Spinal cord (tissue), 10 donors: ENCODE data around the gene TSPAN7. TPM values are rescaled to one million over a fixed set of nuclear protein-coding genes. Genes with fewer than 3 reads are reported as not detected.

Source experiments
- DNase-seq, 6 donors: peaks; one replicate each; pipeline versions ENCODE4 v3.0.0 to v3.0.0-alpha.2; 2013 to 2015; ENCODE audit warnings: low spot score in 6 of 6, low read depth in 4 of 6
- H3K27ac ChIP-seq: one replicate; pipeline ENCODE4 v1.5.1; 2013; ENCODE audit warnings: low read depth, low read length, control low read depth
- H3K27me3 ChIP-seq: one replicate; pipeline ENCODE4 v1.6.1; 2013; ENCODE audit warnings: low read length; ENCODE audit not compliant: control insufficient read depth, insufficient read depth
- H3K36me3 ChIP-seq: one replicate; pipeline ENCODE4 v1.6.1; 2013; ENCODE audit warnings: low read length; ENCODE audit not compliant: control insufficient read depth, insufficient read depth
- H3K4me1 ChIP-seq: one replicate; pipeline ENCODE4 v1.6.1; 2013; ENCODE audit warnings: low read length; ENCODE audit not compliant: control insufficient read depth, insufficient read depth
- H3K4me3 ChIP-seq: one replicate; pipeline ENCODE4 v1.5.1; 2013; ENCODE audit warnings: low read depth, low read length, control low read depth
- H3K9me3 ChIP-seq: one replicate; pipeline ENCODE4 v1.6.1; 2013; ENCODE audit warnings: low read length; ENCODE audit not compliant: control insufficient read depth, insufficient read depth
- WGBS: methylation state at CpG from one replicate; pipeline ENCODE4 v1.1.5; 2013; ENCODE audit warnings: missing lambda C conversion rate; ENCODE audit not compliant: insufficient coverage; 5-methylcytosine and 5-hydroxymethylcytosine counted together
- polyA plus RNA-seq, 2 donors: library from polyadenylated mRNA; unstranded; fragments of 120-200 nt; gene quantifications; one replicate each; pipeline ENCODE4 v1.2.1, GENCODE V29; 2013; ENCODE audit not compliant: insufficient read length in 2 of 2
- total RNA-seq, 2 donors: library from RNA; depleted of rRNA in 1 of 2; stranded (reverse); fragments of 120-200 nt in 1 of 2; fragments of >200 nt in 1 of 2; gene quantifications; one replicate each; pipeline versions ENCODE4 v1.2.3 to v1.2.4, GENCODE V29; 2013 to 2014
- donor health status: healthy.

The TSPAN7 gene
- total and polyA plus RNA-seq, 4 donors = 177 to 601 (median 366) TPM

DNA sequence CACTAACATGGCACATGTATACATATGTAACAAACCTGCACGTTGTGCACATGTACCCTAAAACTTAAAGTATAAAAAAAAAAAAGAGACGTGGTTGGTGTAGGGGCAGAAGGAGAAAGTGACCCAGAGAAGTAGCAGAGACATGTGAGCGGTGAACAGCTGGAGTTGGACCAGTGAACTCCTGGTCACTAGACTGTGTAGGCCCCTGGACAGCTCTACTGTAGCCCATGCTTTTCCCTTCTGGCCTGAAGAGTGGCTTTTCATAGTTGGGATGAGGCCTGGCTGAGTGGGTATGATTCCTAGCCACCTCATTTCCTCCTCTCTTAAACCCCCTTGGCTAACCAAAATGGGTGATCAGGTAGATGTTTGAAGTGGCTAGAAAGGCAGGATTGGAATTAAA lies 16.4 kb downstream of the TSPAN7 start:
- Histone ChIP-seq H3K9me3 (no peaks in the 10 kb centered on the region), H3K4me3 (no peak overlapping the region), H3K4me1 (no peaks in the 10 kb centered on the region), H3K27me3 (peaks cover 4% of the 10 kb centered on the region), H3K27ac (no peak overlapping the region), H3K36me3 (no peaks in the 10 kb centered on the region)
- 86% methylated on average over 1 of the region's 3 CpGs for WGBS
- DNase-seq = no peak

DNA sequence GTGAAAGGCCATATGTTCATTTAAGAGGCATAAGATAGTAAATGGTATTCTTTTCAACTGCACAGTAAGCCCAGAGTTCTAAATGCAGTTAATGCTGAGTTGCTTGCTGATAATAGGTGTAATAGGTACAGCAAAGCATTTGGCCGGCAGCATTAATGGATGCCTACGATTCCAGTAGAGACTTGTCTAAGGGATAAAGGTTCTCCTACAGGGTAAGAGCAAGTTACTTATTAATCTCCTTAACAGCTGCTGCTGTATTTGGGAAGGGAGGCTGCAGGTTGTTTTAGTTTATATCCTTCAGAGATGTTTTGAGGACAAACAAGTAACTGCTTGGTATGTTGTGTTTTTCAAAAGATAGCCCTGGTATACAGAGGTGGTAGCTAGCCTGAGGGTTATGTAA lies 16.8 kb downstream of the TSPAN7 start:
- H3K4me1 ChIP-seq = no peaks in the 10 kb centered on the region
- no peaks in the 10 kb centered on the region for H3K9me3 ChIP-seq
- 100% methylated on average over 1 of the region's 2 CpGs for WGBS
- peaks cover 4% of the 10 kb centered on the region for H3K27me3 ChIP-seq
- H3K27ac ChIP-seq = no peak overlapping the region
- no peak overlapping the region for H3K4me3 ChIP-seq
- H3K36me3 ChIP-seq = no peaks in the 10 kb centered on the region
- DNase-seq = no peak

DNA sequence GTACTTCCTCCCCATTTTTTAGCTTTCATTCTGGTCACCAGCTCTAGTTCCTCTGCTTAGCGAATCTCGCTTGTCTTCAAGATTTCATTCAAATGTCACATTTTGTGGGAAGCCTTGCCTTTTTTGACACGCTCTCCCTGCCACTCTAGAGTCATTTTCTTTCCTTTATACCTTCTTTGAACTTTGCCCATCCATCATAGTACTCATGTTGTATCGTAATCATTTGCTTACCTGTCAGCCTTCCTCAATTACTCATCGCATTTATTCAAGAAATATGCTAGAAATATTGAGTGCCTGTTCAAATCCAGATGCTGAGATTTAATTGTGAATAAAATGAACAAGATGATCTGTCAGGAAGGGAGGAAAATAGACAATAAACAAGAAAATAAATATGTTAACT lies 21.8 kb downstream of the TSPAN7 start:
- WGBS = 85% methylated on average over 3 of the region's 5 CpGs
- H3K4me1 ChIP-seq = no peaks in the 10 kb centered on the region
- no peak overlapping the region for H3K27ac ChIP-seq
- DNase-seq = no peak
- no peak overlapping the region for H3K4me3 ChIP-seq
- H3K36me3 ChIP-seq = no peaks in the 10 kb centered on the region
- H3K27me3 ChIP-seq = no peaks in the 10 kb centered on the region
- no peaks in the 10 kb centered on the region for H3K9me3 ChIP-seq

DNA sequence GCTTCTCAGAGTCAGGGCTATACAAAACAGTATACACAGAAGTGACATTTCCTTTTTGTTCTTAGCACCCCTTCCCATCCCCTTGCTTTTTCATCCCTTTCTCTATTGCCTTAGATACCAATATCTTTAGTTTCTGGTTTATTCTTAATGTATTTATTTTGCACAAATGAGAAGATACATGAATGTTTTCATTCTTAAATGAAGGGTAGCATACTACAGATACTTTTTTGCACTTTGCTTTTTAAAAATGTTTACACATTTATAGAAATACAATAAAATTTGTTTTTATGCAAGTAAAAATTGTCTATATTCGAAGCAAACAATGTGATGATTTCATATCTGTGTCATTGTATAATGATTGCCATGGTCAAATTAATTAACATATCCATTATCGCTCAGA lies 33.1 kb downstream of the TSPAN7 start:
- Histone ChIP-seq H3K4me1 (no peaks in the 10 kb centered on the region), H3K9me3 (no peaks in the 10 kb centered on the region), H3K4me3 (no peak overlapping the region), H3K36me3 (no peaks in the 10 kb centered on the region), H3K27me3 (no peaks in the 10 kb centered on the region), H3K27ac (no peak overlapping the region)
- no peak for DNase-seq
- no CpG with 5 or more reads among the region's 2 CpGs for WGBS

DNA sequence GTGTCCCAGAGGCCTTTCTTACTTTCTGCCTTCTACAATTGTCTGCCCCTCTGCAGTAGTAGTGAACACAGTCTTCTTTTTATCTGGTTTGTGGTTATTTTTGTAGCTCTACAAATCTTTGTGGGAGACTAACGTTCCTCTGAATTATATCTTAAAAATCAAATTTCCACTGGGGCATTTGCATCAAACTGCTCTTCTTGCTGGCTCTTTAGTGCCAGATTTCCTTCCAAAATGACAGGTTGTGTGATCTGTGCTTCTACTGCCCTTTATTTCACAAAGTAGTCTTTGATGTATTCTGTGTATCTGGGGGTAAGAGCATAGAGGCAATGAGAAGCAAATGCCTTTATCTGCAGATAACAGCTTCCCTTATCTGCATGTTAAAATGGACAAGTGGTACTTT lies 34.5 kb downstream of the TSPAN7 start:
- WGBS = no CpG with 5 or more reads among the region's 1 CpG
- DNase-seq = no peak
- peaks cover 3% of the 10 kb centered on the region for H3K27me3 ChIP-seq
- no peak overlapping the region for H3K27ac ChIP-seq
- H3K36me3 ChIP-seq = no peaks in the 10 kb centered on the region
- no peak overlapping the region for H3K4me3 ChIP-seq
- H3K4me1 ChIP-seq = no peaks in the 10 kb centered on the region
- H3K9me3 ChIP-seq = no peaks in the 10 kb centered on the region

DNA sequence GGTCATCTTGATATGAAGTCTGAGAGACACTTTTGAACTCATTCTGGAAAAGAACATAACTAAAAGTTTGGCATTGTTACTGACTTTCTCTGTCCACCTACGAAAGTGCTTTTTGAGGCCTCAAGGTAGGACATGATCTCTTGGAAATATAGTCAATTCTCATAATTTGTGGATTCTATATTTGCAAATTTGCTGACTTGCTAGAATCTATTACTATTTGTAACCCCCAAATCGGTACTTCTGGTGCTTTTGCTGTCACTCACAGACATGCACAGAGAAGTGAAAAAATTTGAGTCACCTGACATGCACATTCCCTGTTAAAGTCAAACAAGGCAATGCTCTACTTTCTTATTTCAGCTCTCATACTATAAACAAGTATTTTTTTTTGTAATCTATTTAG lies 35.6 kb downstream of the TSPAN7 start:
- Histone ChIP-seq H3K4me3 (no peak overlapping the region), H3K27me3 (peaks cover 3% of the 10 kb centered on the region), H3K27ac (no peak overlapping the region), H3K9me3 (no peaks in the 10 kb centered on the region), H3K4me1 (no peaks in the 10 kb centered on the region), H3K36me3 (no peaks in the 10 kb centered on the region)
- DNase-seq = no peak
- WGBS = no CpG with 5 or more reads among the region's 2 CpGs

DNA sequence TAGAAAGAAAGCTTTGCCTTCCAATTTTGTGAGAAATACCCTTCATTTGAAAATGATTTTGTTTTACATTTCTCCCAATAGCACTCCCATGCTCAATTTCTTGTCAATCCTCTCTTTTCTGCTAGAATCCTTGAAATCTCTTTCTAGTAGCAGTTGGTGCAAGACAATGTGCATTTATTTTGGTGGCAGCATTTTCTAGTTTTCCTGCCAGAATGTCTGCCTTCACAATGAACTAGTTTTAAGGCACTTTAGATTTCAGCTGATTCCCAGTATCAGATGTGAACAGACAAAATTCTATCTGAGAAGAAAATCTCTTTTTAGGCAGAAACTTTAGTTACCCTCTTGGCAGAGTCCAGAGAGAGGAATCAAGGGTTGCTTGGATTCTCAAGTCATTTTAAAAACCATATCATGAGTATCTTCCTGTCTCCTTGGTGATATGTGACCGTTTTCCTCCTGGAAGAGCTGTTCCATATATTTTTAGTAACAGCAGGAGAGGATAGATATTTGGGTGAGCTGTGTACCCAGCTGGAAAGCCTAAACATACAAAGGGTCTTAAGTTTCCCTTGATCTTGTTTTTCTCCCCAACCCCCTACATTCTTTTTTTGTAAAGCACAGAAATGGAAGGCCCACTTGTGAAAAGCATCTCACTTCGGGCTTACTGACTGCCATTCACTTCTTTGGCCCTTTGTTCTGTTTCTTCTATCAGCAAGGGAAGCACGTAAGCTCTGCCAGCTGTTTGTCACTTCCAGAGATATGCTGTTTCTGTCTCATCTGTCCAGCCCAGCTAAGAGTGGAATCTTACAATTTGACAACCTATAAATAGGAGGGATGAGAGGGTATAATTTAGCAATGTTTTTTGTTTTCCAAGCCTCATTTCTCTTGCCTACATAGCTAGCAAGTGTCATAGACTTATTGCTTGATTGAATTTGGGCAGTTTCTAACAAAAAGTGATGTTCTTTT lies 38.7 kb downstream of the TSPAN7 start:
- H3K27me3 ChIP-seq = peaks cover 3% of the 10 kb centered on the region
- peak overlapping the region; percentile 73 for H3K27ac ChIP-seq
- WGBS = 13% methylated on average over 1 of the region's 3 CpGs
- no peaks in the 10 kb centered on the region for H3K4me1 ChIP-seq
- H3K36me3 ChIP-seq = no peaks in the 10 kb centered on the region
- DNase-seq = peak in 4 of 6 donors; percentile 11 to 84 (median 32)
- no peaks in the 10 kb centered on the region for H3K9me3 ChIP-seq
- H3K4me3 ChIP-seq = no peak overlapping the region

DNA sequence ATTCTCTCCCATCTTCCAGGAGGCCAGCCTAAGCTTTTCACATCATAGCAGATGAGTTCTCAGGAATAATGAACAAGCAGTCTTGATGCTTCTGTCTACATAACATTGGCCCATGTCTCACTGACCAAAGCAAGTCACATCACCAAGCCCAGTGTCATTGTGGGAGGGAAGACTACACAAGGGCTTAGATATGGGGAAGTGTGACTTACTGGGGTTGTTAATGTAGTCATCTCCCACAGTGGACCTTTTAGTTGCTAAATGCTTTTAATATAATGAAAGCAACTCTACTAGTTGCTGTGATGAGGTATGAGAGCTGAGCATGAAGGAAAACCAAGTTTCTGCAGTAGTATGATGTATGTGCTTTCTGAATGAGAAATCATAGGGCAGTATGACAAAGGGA lies 40.5 kb downstream of the TSPAN7 start:
- Histone ChIP-seq H3K4me1 (no peaks in the 10 kb centered on the region), H3K27me3 (peaks cover 3% of the 10 kb centered on the region), H3K36me3 (no peaks in the 10 kb centered on the region), H3K27ac (no peak overlapping the region), H3K4me3 (no peak overlapping the region), H3K9me3 (no peaks in the 10 kb centered on the region)
- DNase-seq = no peak

DNA sequence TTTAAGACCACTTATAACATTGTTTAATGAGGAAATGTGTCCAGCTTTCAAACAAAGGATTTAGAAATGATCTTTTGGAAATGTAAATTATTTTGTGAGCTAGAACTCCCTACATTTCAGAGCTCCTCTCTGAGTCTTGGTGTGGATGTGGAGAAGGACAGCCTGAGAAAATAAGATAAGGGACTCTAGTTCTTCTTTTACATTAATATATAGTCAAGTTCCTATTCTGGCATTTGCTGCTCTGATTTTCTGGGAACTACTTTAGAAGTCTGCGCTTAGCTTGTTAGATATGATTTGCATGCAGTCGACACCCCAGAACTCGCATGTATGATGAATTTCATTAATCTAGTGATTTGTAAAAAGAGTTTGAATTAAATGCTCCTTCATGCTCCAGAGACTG lies 45.5 kb downstream of the TSPAN7 start:
- 94% methylated on average over 3 of the region's 3 CpGs for whole genome bisulfite sequencing
- Histone ChIP-seq H3K9me3 (no peaks in the 10 kb centered on the region), H3K27me3 (no peaks in the 10 kb centered on the region), H3K27ac (no peak overlapping the region), H3K36me3 (no peaks in the 10 kb centered on the region), H3K4me1 (no peaks in the 10 kb centered on the region), H3K4me3 (no peak overlapping the region)
- DNase-seq = no peak

DNA sequence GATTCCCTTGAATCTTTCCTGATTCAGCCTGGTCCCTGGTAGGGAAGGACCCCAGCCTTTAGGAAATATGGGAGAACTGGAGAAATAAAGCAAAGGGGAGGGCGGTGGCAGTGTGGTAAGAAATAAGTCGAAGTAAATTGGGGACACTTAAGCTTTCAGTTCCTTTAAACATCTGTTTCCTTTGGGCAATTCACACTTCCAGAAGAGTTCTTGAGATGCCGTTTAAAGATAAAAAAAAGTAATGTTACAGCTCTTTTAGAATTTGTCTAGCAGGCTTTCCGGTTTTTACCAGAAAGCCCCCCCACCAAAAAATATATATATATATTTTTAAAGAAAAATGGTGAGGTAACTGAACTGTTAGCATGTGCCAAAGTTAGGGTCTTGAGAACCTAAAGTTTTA lies 46.6 kb downstream of the TSPAN7 start:
- Histone ChIP-seq H3K27me3 (peaks cover 3% of the 10 kb centered on the region), H3K9me3 (no peaks in the 10 kb centered on the region), H3K4me3 (no peak overlapping the region), H3K4me1 (no peaks in the 10 kb centered on the region), H3K27ac (no peak overlapping the region), H3K36me3 (no peaks in the 10 kb centered on the region)
- DNase-seq = no peak
- 67% methylated on average over 1 of the region's 4 CpGs for WGBS
